GM19455 (cell line): ENCODE measurements around the gene TLX3.
"Not testable (repeated sequence)": the region's sequence is repeated elsewhere in the genome, so short reads cannot be mapped to it uniquely, and the experiment has no call there.

Experiments used
- ATAC-seq: cut with Tn5 transposase; IDR thresholded peaks from one replicate; pipeline ENCODE4 v1.9.1; 2021; ENCODE audit not compliant: unreplicated experiment

Gene TLX3

DNA sequence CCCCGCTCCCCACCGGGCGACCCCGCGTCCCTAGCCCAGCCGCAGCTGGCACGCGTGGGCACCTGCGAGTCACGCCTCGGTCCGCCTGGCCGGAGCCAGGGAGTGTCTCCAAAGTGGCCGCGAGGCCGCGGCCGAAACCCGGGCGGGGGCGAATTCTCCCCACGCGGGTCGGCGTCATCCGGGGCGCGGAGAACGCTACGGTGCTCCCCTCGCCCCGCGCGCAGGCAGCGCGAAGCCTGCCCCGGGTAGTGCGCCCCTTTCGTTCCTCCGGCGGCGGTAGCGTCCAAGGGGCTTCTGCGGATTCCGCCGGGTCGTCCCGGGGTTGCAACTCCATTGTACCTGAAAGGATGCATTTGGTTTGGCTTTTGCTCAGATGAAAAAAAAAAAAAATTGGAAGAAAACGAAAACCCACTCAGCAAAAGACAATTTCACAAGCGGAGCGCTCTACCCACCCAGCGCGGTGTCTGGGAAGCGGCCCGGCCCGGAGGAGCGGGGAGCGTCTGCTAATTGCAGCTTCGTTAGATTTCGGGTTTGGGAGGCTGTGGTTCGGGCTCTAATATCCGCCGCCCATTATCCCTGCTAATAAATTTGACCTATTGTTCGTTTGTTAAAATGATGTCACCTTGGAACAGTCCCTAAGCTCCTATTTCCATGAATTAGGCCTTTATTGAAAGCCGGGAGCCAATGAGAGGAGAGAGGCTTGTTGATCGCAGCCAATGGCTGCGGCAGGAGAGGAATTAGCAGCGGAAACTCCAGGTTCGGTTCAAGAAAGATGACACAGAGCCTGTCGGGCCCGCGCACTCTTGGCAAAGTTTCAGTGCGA is at the start of gene TLX3:
Gene TLX3 (plus strand): TSS at position 796 of the 823 bp plus-strand sequence. CDS start 118 bp downstream, outside the sequence.
- ATAC-seq: no peak

DNA sequence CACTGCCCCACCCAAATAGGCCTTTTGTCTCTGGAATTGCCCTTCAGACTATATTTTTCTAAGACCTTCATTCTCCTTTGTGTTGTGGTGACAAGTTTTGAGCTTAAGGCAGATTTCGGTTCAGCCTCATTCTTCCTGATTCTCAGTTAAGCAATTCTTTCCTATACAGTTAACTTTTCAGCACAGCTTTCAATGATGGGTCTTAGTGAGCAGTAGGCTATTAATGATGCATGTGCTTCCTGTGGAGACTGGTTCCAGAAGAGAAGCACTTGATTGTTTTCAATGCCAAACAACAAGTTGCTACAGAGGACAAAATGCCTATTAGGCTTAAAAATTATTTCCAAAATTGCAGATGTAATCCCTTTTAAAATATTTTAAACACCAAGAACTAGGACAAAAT is 47.7 kb upstream of the TLX3 start:
- ATAC-seq: no peak

DNA sequence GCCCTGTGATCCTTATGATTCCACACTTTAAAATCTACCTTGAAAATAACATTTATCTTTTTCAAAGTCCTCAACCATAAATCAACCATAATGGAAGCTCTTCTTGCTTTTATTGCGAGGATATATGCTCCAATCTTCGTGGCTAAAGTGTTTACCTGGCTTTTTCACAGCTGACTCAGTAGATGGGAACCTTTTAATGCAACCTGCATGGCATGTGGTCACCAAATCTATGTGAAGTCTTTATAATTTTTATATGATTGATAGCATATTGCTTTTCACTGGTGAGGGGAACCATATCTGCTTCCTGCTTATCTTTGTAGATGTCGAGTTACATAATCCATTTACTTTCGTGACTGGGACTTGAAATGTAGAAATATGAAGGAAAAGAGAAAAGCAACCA is 47.1 kb upstream of the TLX3 start:
- ATAC-seq: no peak

DNA sequence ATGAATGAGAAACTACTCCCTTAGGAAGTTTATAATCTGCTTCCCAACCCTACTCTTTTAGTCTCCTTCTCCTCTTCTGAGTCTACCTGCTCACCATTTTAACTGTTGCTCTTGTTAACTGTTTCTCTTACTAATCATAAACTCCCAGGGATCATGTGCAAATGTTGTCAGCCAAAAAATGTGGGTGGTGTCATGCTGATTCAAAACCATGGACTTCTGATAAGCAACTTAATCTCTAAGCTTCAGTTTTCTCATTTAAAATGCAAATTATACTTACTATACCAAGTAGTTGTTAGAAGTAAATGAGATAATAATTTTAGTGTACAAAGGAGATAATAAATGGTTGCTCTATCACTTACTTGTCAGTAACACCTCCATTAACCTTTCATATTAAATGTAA is 45.9 kb upstream of the TLX3 start:
- no peak for ATAC-seq

DNA sequence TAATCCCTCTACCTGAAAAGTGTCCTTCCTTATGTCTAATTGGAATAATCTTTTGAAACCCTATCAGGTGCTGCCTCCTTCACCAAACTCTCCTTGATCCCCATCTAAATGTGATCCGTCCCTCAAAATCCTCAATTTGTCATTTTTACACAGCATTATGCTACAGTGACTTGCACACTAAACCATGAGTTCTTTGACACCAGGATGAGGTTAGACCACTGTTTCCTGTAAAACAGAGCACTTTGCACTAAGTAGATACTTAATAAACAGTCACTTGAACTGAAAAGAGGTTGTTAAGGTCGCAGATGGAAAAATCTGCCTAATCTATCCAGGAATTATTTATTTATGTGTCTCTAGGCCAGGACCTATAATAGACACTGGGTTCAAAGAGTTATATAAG is 44.2 kb upstream of the TLX3 start:
- ATAC-seq: no peak

DNA sequence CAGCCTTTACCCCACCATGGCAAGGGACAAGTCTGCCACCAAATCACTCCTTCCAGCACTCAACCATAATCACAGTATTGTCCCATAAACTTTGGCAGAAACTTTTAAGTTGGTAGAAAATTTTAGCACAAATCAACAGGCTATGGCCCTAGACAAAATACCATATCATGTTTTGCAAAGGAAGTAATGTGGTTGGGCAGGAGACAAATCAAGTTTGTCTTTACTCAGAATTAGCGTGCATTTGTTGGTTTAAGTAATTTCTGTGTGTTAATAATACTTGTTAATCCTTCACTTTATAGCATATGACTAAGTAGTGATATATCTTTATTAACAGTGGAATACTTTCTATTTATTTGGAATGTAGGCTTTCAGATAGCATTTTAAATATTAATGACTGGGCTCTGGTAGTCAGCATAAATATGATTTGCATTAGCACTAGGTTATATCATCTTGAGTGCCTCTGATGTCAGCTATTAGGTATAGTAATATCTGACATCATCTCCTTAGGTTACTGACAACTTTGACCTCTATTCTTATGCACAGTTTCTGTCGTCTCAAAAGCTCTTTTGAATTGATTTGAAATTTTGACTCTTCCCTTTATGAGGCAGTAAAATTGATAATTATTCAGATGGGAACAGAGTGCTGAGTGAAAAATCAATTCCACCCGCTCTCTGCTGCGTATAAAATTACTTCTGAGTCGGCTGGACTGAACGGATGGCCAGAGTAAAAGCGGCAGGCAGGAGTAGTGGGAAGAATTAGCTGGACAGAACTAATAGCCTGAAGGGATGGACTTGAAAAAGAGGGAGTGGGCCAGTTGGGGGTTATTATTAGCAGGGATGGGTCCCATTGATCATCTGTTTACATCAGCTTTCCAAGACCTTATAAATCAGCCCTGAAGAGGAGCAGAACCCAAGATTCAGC is 40.1 kb upstream of the TLX3 start:
- ATAC-seq: no peak

DNA sequence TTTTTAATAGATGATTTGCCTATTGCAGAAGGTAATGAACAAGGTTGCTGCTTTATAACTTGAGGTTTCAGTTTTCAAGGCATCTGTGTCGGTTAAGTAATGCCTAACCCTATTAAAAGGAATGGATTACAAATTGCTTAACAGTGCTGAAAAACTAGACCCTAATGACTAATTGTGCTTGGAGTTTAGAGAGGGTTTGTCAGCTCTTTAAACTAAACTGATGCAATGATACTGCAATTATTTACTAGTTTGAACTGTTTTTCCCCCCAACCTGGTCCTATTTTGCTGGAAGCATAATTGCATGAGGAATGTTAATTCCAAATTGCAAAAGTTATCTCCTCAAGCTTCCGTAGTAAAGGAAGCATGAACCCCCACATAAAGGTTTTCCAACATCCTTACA is 39.3 kb upstream of the TLX3 start:
- ATAC-seq: no peak

DNA sequence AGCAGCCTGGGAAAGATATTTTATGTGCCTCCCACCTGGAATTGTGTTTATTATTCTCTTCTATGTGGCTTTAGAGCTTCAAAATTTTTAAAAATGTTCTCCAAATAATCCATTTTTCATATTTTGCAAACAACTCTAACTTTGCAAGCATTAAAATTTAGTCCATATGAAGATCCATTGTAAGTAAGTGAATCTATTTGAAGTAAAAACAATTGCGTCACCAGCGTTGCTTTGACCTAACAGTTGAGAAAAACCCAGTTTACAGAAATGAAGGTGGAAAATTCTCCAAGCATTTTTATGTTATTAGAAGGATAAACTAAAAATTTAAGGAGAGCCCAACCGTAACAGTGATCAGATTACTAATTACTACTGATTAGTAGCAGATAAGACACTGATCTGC is 38.9 kb upstream of the TLX3 start:
- ATAC-seq: no peak

DNA sequence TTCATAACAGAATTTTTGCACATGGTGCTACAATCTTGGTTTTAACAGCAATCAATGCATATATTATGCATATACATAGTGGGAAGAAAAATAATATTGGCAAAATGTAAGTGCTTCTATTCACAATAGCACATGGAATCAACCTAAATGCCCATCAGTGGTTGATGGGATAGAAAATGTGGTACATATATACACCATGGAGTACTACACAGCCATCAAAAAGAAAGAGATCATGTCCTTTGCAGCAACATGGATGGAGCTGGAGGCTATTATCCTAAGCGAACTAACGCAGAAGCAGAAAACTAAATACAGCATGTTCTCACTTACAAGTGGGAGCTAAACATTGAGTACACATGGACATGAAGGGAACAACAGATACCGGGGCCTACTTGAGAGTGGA is 37.2 kb upstream of the TLX3 start:
- ATAC-seq: no peak

DNA sequence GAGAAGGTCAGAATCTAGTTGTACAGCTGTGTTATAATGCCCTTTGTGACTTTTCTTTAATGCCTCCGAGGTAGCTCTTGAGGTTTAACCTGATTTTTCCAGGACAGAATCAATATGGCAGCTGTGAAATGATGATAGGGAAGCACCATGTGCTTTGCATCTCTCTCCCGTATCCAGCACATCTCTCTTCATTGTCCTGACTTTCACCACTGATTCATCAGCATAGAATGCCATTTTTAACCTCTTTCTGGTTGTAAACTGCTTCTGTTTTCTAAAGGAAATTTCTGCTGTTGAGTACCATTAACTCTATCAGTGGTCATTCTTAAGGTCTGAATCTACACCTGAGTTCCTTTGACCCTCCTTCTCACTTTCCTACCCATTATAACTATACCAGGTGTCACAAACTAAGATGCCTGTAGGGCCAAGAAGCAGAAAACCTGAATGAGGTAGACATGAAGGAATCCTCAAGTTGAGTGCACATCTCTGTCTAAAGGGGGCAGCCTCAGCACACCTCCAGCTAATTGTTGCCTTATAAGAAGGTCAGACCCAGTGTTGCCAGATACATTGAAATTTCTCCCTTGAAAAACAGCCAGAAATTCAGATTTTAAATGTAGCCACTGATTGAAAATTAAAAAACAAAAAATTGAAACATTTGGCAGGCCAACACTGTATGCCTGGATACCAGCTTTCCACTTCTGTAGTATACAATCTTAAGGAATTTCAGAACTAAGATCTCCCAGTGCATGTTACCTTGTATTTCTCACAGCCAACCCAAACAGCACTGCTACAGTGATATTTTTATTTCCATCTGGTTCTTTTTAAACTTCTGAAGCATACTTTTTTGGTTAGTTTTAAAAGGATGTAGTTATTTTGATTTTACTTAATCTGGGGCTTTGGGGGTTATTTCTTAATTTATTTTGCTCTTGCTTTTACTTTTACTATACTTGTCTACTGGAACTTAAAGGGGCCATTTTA is 35.8 kb upstream of the TLX3 start:
- ATAC-seq: no peak

DNA sequence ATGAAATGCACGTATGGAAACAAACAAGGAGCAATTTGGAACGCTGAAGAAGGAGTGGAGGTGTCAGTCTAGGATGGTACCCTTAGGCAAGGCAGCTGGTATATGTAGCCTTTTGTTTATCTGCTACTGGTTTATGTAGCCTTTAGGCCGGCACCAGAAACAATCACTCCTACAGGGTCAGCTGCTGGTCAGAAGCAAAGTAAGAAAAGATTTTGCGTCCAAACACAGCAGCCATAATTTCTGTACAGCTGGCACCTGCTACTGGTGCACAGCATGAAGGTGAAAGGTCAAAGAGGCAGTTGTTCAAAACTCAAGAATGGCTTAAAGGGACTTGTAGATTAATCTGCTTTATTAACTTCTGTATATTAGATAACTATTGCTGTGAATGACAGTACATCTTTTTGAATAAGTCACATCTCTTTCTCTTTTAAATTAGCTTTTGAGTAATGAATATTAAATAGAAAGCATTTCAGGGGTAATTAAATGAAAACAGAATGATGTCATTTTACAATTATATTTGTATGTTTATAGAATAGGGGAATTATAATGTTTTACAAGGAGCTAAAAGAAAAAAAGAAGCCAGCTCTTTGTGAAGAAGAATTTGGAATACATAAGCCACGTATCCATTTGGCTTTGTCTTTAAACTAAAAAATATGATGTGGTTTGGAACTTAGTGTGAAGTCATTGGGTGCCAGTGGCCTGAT is 33.1 kb upstream of the TLX3 start:
- no peak for ATAC-seq

DNA sequence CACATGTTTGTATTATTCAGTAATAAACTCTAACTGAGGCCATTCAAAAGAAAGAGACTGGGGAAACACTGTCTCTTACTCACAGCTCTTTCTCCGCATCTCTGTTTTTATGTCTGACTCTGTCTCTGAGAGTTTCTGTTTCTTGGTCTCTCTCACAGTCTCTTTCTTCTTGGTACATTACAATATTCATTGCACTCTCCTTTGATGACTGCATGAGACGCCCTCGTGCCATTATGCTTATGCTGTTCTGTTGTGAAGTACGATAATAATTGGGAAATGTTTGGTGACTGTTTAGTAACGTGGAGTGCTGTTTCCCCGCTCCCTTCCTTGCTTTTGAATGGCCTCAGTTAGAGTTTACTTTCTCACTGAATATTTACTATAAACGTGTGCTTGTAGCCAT is 25.3 kb upstream of the TLX3 start:
- no peak for ATAC-seq

DNA sequence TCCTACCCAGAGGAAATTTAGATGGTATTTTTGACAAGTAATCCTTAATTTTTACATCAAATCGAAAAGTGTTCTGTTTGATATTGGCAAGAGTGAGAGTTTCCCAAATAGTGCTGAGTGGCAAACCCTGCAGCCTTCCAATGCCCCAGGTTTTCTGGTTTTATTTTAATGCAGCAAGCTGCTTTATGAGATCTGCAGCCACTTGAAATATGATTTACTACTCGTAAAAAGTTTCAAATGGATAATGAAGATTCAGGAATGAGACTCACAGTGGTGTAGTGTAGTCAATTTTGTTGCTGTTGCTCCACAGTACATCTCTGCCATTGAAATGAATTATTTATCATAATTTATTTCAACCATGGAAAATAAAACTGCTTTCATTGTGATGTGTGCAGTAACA is 23.6 kb upstream of the TLX3 start:
- ATAC-seq: no peak

DNA sequence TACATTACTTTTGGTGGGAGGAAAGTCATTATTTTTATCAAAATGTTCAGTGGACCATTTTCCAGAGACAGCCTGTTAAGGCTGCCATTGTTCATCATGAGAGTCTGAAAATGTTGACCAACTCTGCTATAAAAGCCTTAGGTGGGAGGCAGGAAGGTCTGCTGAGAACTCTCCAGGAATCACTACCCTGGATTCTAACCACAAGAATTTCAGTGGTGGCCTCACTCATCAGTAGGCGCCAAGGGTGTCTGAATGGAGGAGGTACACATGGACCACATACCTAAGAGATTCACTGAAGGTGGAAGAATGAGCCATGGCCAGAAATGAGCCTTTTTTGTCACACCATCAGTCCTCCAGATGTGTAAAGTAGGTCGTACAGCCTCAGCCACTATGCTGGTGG is 21.0 kb upstream of the TLX3 start:
- no peak for ATAC-seq

DNA sequence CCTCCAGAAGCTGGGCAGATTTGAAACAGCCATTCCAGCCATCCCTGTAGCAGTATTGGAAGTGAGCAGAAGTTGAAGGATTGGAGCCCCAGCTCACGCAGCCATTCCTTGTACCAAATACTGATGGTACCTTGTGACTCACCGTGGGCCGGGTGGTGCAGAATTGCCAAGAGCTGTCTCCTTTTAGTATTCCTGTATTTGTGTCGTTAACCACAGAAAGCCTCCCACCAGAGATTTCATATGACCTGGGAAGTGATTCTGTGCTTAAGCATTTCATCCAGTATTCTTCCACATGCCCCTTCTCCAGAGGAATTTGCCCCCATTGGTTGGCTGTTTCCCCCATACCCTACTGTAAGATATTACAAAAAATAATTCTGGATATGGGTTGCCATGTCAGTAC is 17.7 kb upstream of the TLX3 start:
- no peak for ATAC-seq

DNA sequence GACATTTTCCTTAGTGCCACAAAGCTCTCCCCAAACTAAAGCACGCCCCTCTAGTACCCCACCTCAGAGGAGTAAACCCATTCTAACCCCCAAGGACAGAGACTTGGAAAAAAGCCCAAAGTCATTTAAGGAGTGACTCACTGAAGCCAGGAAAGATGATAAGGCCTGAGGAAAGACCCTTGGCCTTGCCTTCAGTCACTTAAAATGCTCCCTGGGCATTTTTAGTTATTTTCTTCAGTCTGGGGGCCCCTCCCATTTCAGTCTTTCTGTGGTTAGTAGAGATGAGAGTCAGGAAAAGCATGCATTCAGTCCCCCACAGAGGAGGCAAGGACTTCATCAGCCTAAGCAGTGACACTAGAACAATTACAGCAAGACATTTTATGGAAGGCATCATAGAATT is 13.7 kb upstream of the TLX3 start:
- no peak for ATAC-seq

DNA sequence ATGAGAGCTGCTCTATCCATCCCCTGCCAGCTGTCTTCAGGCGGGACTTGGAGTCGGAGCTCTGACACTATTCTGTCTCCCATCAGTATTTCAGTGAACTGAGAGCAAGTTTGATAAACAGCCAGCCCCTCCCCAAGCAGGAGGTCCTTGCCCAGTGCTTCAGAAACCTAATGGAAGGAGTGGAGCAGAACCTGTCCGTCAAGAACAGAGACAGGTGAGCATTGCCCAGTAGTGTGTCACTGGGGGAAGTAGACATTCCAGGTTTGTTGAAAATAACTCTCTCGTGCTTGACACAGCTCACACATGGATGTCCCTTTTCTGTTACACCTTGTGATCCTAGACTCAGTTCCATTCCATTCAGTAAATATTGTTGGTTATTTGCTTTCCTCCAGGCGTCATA is 13.2 kb upstream of the TLX3 start:
- ATAC-seq: no peak

DNA sequence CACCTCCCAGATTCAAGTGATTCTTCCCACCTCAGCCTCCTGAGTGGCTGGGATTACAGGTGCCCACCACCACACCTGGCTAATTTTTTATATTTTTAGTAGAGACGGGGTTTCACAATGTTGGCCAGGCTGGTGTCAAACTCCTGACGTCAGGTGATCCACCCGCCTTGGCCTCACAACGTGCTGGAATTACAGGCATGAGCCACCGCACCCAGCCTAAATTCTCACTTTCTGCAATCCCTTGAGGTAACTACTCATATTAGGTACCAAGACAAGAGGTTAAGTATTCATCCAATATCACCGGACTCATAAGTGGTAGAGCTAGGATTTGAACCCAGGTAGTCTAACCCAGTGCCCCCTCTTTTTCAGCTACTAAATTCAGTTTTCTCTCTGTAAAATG is 11.1 kb upstream of the TLX3 start:
- not testable (repeated sequence) for ATAC-seq

DNA sequence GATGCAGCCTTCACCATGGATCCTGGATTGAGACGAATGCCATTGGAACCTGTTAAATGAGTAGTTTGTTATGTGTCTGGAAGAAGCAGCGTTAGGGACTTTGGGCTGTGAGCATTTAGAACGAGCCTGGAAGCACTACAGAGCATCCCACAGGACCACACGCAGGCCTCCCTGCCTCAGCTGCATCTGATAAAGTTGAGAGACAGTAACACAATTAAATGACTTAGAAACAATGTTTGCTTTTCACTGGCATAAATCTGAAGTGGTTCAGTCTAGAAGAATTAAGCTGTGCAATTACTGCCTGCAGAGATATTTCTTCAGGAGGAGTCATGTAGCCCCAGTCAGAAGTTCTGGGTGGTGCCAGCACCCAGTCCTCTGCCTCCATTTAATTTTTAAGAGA is 9.8 kb upstream of the TLX3 start:
- no peak for ATAC-seq

DNA sequence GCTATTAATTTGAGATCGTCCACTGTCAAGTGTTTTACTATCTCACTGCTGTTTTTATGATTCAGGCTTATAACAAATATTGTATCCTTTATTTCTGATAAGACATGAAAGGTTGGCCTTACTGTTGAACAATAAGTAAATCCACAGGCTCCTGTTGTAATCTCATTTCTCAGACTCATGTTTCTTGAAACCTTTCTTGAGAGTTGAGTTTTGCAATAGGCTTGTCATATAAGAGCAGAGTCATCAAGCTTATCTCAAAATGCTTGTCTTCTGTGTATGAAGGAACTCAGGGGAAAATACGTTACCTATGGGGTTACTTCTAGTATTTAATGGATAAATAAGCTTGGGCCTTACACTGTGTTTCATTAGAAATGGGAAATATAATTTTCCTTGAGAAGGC is 9.2 kb upstream of the TLX3 start:
- ATAC-seq: no peak
